GM18508 (cell line): ENCODE measurements around the gene MUC5B.
"Not testable (repeated sequence)": the region's sequence is repeated elsewhere in the genome, so short reads cannot be mapped to it uniquely, and the experiment has no call there.

Experiments used
- ATAC-seq: cut with Tn5 transposase; IDR thresholded peaks from one replicate; pipeline ENCODE4 v1.9.1; 2021; ENCODE audit warnings: moderate number of reproducible peaks; ENCODE audit not compliant: insufficient read depth, unreplicated experiment

The MUC5B gene

DNA sequence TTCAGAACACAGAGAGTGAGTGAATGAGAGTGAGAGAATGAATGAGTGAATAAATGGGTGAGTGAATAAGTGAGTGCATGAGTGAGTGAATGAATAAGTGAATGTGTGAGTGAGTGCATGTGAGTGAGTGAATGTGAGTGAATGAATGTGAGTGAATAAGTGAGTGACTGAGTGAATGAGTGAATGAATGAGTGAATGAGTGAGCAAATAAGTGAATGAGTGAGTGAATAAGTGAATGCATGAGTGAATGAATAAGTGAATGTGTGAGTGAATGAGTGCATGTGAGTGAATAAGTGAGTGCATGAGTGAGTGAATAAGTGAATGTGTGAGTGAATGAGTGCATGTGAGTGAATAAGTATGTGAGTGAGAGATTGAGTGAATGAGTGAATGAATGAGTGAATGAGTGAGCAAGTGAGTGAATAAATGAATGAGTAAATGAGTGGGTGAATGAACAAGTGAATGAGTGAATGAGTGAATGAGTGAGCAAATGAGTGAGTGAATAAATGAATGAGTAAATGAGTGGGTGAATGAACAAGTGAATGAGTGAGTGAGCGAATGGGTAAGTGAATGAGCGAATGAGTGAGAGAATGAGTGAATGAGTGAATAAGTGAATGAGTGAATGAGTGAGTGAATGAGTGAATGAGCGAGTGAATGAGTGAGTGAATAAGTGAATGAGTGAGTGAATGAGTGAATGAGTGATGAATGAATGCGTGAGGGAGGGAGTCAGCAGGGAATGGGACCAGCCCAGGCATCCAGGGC lies 21.3 kb upstream of the MUC5B start:
- ATAC-seq: no peak

- no peak for ATAC-seq
These were observed 20.6 kb upstream of the MUC5B start for GRCh38 chr11:1202154-1202775.

DNA sequence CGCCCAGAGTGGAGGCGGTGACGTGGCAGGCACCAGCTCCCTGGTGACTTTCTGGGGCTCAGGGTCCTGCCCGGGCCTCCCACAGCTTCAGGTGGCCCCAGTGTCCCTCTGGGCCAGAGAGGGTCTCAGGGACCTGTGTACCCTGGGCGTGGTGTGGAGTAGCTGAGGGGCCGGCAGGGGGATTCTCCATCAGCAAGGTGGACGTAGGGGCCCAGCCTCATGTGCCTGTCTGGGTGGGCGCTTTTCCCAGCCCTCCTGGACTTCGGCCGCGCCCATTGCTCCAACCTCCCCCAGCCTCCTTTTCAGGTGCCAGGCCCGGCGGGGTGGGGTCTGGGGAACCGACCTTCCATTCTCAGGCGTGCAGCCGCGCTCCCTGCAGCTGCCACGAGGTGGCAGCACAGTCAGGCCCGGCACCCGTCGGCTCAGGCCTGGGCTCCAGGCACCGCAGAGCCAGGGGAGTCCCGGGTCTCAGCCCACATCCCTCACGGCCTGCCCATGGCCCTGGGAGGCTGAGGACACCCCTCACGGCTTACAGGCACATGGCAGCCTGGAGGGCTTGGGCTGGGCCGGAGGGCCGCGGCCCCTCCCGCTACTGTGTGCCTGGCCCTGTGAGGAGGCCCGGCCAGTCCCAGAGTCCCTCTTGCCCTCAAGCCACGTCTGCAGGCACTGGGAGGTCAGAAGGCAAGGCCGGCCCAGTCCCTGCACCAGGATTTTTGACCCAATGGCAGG lies 19.9 kb upstream of the MUC5B start:
- ATAC-seq: no peak

DNA sequence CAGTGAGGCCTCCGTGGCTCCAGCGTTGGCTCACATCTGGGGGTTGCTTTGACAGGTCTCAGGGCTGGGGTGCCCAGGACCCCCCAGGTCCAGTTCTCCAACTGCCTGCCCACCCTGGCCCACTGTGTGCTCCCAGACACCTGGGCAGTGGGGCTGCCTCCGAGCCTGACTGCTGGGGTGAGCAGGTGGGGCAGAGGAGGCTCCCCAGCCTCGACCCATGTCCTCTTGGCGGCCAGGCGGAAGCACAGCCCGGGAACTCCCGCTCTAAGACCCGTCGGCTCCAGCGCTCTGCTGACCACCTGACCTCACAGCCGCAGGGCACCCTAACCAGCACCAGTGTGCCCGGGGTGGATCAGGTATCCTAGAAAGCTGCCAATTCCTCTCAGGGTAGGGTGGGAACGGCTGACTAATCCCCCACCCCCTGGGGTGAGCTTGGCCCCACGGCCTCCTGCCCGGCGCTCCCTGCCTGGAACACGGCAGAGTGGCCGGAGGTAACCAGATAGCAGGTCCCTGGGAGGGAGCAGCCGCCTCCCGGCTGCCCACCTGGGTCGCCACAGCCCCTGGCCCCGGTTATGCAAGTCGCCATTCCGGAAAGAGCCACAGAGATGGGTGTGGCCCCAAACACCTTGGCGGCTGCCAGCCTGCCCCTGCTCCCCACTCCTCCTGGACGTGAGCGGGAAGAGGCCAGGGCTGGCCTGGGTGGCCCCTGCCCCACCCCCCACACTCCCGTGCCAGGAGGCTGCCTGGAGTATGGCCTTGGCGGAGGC lies 19.2 kb upstream of the MUC5B start:
- no peak for ATAC-seq

GRCh38 chr11:1204381-1205101 lies 18.3 kb upstream of the MUC5B start:
- ATAC-seq: no peak

DNA sequence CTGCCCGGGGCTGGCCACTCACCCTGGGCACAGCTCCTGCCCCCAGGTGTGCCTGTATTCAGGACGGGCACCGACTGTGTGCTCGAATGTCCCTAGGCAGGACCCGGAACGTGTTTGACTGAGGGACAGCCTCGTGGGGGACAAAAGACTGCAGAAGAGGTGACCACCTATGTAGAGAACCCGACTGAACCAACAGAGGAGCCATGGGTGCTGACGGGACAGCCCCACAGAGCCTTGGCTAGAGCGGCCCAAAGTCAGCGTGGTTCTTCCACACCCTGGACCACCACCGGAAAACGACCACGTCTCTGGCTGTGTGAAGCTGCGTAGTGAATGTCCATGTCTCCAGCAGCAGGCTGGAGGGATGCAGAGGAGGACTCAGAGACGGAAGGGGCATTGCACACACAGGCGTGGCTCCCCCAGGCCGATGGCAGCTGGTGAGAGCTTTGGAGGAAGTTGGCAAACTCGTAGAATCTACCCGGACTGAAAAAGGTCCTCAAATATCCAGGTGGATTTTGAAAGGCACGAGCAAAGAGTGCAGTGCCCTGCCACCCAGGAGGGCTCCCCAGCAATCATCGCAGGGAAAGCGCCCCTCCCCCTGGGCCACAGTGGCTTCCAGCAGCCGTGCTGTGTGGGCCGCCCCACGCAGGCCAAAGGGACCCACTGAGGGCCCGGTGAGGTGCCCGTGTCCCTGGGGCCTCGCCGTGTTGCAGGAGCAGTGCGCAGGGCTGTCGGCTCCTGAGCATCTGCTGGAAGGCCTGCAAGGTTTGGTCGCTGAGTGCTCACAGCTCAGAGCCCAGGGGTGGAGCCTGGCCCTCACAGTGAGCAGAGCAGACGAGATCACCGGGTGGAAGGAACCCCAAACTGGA lies 17.5 kb upstream of the MUC5B start:
- no peak for ATAC-seq

- no peak for ATAC-seq
These were observed 16.9 kb upstream of the MUC5B start for GRCh38 chr11:1205987-1206331.

GRCh38 chr11:1206391-1207271 lies 16.2 kb upstream of the MUC5B start:
- no peak for ATAC-seq

DNA sequence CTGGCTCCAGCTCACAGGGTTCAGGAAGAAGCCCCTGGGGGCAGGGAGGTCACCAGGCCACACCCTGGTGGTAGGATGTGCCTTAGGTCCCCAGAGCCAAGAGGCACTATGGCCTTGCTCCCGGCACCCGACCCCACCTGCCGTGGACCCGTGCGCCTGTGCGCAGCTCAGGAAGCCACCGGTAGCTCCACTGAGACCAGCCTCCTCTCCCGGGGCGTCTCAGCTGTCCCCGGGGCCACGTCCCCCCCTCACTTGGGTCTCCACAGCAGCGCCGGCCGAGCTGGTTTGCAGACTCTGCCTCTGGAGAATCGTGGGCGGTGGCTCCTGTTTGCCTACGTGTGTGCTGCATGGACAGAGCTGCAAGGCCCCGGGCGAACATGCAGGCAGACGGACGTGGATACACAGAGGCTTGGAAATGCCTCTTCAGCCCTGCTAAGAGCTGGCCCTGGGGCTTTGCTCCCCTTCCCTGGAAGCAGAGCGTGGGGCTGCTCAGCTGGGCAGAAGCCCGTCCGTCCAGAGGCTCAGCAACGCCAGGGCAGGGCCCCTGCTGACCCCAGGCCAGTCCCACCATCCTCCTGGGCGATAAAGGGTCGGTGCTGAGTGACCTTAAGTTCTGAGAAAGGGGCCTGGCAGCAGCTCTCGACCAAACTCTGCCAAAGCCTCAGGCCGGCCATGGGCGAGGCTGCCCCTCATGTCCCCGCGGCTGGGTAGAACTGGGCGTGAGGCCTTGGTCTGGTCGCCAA lies 15.3 kb upstream of the MUC5B start:
- ATAC-seq: no peak

GRCh38 chr11:1208144-1208393 lies 14.8 kb upstream of the MUC5B start:
- ATAC-seq: no peak

GRCh38 chr11:1208394-1209261 lies 14.2 kb upstream of the MUC5B start:
- ATAC-seq: no peak

DNA sequence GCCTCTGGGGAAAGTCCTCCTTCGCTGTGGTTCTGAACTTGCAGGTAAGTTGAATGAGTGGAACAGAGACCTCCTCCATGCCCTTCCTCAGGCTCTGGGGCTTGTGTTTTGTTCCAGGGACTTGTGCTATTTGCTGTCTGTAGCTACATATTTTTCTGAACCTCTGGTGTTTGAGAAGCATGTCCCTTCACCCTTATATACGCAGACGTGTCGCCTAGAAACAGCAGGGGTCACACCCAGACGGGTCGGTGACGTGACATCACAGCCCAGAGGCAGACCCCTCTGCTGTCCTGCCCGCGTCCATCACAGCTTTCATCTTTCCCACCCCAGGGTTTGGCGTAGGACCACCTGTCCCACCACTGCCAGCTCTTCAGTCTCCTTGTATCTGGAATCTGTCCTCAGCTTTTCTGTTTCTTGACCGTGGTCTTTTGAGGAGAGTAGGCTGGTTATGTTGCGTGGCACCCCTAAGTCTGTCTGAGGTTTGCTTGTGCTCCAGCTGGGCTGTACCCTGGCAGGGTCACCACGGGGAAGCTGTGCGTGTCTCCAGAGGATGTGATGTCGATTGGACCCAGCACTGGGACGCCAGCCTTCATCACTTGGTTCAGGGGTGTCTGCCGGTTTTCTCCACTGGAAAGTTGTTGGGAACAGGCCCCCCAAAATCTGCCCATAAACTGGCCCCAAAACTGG lies 13.4 kb upstream of the MUC5B start:
- ATAC-seq: no peak

DNA sequence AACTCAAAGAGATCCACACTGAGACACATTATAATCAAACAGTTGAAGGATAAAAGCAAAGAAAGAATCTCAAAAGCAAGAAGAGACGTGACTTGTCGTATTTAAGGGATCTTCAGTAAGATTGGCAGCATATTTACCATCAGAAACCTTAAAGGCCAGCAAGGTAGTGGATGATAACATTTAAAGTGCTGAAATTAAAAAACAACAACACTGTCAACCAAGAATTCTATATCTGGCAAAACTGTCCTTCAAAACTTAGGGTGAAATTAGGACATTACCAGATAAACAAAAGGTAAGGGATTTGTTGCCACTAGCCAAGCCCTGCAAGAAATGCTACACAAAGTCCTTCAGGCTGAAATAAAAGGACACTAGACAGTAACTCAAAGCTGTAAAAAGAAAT lies 11.0 kb upstream of the MUC5B start:
- no peak for ATAC-seq

DNA sequence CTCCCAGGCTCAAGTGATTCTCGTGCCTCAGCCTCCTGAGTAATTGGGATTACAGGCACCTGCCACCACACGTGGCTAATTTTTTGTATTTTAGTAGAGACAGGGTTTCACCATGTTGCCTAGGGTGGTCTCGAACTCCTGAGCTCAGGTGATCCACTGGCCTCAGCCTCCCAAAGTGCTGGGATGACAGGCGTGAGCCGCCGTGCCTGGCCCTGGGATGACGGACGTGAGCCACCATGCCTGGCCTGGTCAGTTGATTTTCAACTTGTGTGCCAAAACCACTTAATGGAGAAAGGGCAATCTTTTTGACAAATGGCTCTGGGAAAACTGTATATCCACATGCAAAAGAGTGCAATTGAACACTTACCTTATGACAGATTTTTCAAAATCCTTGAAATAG lies 7.0 kb upstream of the MUC5B start:
- not testable (repeated sequence) for ATAC-seq

GRCh38 chr11:1217151-1217550 lies 5.7 kb upstream of the MUC5B start:
- ATAC-seq: no peak

GRCh38 chr11:1218256-1218787 lies 4.5 kb upstream of the MUC5B start:
- ATAC-seq: no peak
